Measurements from ENCODE around the gene TRIO.

Gene TRIO

GRCh38 chr5:14238272-14238671 lies 95.1 kb downstream of the TRIO start:
- Histone ChIP-seq H3K4me3 (ENCODE audit: low read length) (no peak overlapping the region), H3K4me2 (ENCODE audit: low read length) (no peak overlapping the region), H3K36me3 (ENCODE audit: control insufficient read depth, low read length) (no peaks in the 10 kb centered on the region), H4K20me1 (ENCODE audit: control insufficient read depth, insufficient read depth, low read depth, low read length) (peaks cover 3% of the 10 kb centered on the region; the same call in 1 of the 2 replicates), H3K27me3 (ENCODE audit: control insufficient read depth, low read length) (no peaks in the 10 kb centered on the region), H3K4me1 (ENCODE audit: control insufficient read depth, low read length) (peaks cover 20% of the 10 kb centered on the region), H3F3A (ENCODE audit: control insufficient read depth, insufficient read depth) (no peaks in the 10 kb centered on the region), H3K27ac (ENCODE audit: low read depth, low read length) (no peak overlapping the region), H3K79me2 (ENCODE audit: control insufficient read depth, low read length) (peaks cover 83% of the 10 kb centered on the region), H3K9me3 (ENCODE audit: control insufficient read depth, insufficient read depth, low read length) (no peaks in the 10 kb centered on the region), H3K9me2 (replicated peaks; ENCODE audit: control insufficient read depth, low read length) (no peaks in the 10 kb centered on the region)
- TF ChIP-seq CTCF (IDR thresholded peaks at IDR 0.05; ENCODE audit: low read depth, low read length, poor library complexity, severe bottlenecking) (no peak), EZH2phosphoT487 (IDR thresholded peaks at IDR 0.05; ENCODE audit: borderline replicate concordance, low read length) (no peak)

- no peak overlapping the region for H3K27ac ChIP-seq (ENCODE audit: low read depth, low read length)
- H4K20me1 ChIP-seq (ENCODE audit: control insufficient read depth, insufficient read depth, low read depth, low read length): peaks cover 3% of the 10 kb centered on the region; the same call in 1 of the 2 replicates
- peaks cover 20% of the 10 kb centered on the region for H3K4me1 ChIP-seq (ENCODE audit: control insufficient read depth, low read length)
- H3K9me3 ChIP-seq (ENCODE audit: control insufficient read depth, insufficient read depth, low read length): no peaks in the 10 kb centered on the region
- H3F3A ChIP-seq (ENCODE audit: control insufficient read depth, insufficient read depth): no peaks in the 10 kb centered on the region
- peaks cover 79% of the 10 kb centered on the region for H3K79me2 ChIP-seq (ENCODE audit: control insufficient read depth, low read length)
- no peaks in the 10 kb centered on the region for H3K36me3 ChIP-seq (ENCODE audit: control insufficient read depth, low read length)
- TF ChIP-seq EZH2phosphoT487 (IDR thresholded peaks at IDR 0.05; ENCODE audit: borderline replicate concordance, low read length): no peak
- TF ChIP-seq CTCF (IDR thresholded peaks at IDR 0.05; ENCODE audit: low read depth, low read length, poor library complexity, severe bottlenecking): no peak
- no peaks in the 10 kb centered on the region for H3K9me2 ChIP-seq (replicated peaks; ENCODE audit: control insufficient read depth, low read length)
- no peak overlapping the region for H3K4me2 ChIP-seq (ENCODE audit: low read length)
- no peak overlapping the region for H3K4me3 ChIP-seq (ENCODE audit: low read length)
- H3K27me3 ChIP-seq (ENCODE audit: control insufficient read depth, low read length): no peaks in the 10 kb centered on the region
These were observed 96.3 kb downstream of the TRIO start for GRCh38 chr5:14239404-14239803.

- H3K36me3 ChIP-seq (ENCODE audit: control insufficient read depth, low read length): no peaks in the 10 kb centered on the region
- 0 out of 2 replicates have a peak overlapping the region, but pooled peaks have one; percentile 16 for H3K4me2 ChIP-seq (ENCODE audit: low read length)
- peaks cover 3% of the 10 kb centered on the region; the same call in 1 of the 2 replicates for H4K20me1 ChIP-seq (ENCODE audit: control insufficient read depth, insufficient read depth, low read depth, low read length)
- H3K4me1 ChIP-seq (ENCODE audit: control insufficient read depth, low read length): peaks cover 20% of the 10 kb centered on the region
- H3K9me3 ChIP-seq (ENCODE audit: control insufficient read depth, insufficient read depth, low read length): no peaks in the 10 kb centered on the region
- no peak overlapping the region for H3K4me3 ChIP-seq (ENCODE audit: low read length)
- no peaks in the 10 kb centered on the region for H3F3A ChIP-seq (ENCODE audit: control insufficient read depth, insufficient read depth)
- peaks cover 81% of the 10 kb centered on the region for H3K79me2 ChIP-seq (ENCODE audit: control insufficient read depth, low read length)
- TF ChIP-seq CTCF (IDR thresholded peaks at IDR 0.05; ENCODE audit: low read depth, low read length, poor library complexity, severe bottlenecking) (no peak), EZH2phosphoT487 (IDR thresholded peaks at IDR 0.05; ENCODE audit: borderline replicate concordance, low read length) (no peak)
- no peak overlapping the region for H3K27ac ChIP-seq (ENCODE audit: low read depth, low read length)
- H3K9me2 ChIP-seq (replicated peaks; ENCODE audit: control insufficient read depth, low read length): no peaks in the 10 kb centered on the region
- H3K27me3 ChIP-seq (ENCODE audit: control insufficient read depth, low read length): no peaks in the 10 kb centered on the region
These were observed 96.8 kb downstream of the TRIO start for GRCh38 chr5:14239951-14240350.
